22Rv1 (cell line): ENCODE measurements around the gene PPP6R2.

Experiments used
- ZFX ChIP-seq: fragments of 450-650 bp; IDR thresholded peaks from 2 replicates; pipeline ENCODE4 v1.6.1; 2017; ENCODE audit warnings: antibody characterized with exemption, borderline replicate concordance
- TF ChIP-seq, protein P1 (sequence below): fragments of 450-650 bp; IDR thresholded peaks from 2 replicates; pipeline ENCODE4 v1.5.1; 2017; ENCODE audit warnings: mild to moderate bottlenecking

DNA sequence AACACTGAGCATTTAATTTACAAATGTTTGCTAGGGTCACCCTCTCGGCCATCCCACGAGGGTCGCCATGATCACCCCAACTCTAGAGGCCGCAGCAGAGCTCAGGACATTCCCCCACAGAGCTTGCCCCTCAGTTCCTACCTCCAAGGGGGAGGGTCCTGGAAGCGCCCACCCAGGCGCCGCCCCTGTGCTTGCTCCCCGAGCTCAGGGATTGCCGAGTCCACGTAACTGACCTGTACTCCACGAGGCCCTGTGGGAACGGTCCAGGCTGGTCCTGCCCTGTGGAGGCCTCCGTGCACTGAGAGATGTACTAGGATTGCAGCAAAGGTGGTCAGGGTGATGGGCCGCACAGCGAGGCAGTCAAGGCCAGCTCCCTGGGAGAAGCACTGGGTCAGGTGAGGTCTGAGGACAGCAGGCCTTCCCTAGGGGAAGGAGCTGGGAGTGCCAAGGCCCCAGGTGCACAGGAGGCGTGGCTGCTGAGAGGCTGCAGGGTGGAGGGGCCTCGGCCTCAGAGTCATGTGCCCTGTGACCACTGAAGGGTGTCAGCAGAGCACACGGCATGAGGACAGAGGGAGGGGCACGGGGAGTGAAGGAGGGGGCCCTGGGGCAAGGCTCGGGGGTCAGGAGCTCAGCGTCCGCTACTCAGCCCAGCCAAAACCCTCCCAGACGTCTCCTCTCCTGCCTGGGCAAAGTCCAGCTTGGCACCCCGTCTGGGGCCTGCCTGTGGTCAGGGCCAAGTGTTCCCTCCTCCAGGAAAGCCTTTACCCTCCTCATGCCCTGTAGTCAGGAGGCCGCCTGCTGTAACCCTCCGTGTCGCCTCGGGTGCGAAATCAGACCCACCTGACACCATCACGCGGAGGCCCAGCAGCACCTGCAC is 141.1 kb downstream of the PPP6R2 start:
- TF ChIP-seq, protein P1, sequence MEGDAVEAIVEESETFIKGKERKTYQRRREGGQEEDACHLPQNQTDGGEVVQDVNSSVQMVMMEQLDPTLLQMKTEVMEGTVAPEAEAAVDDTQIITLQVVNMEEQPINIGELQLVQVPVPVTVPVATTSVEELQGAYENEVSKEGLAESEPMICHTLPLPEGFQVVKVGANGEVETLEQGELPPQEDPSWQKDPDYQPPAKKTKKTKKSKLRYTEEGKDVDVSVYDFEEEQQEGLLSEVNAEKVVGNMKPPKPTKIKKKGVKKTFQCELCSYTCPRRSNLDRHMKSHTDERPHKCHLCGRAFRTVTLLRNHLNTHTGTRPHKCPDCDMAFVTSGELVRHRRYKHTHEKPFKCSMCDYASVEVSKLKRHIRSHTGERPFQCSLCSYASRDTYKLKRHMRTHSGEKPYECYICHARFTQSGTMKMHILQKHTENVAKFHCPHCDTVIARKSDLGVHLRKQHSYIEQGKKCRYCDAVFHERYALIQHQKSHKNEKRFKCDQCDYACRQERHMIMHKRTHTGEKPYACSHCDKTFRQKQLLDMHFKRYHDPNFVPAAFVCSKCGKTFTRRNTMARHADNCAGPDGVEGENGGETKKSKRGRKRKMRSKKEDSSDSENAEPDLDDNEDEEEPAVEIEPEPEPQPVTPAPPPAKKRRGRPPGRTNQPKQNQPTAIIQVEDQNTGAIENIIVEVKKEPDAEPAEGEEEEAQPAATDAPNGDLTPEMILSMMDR: no peak
- no peak for TF ChIP-seq ZFX
